ENCODE results near the gene ALDH6A1. TPM values are rescaled to one million over a fixed set of nuclear protein-coding genes. Genes with fewer than 3 reads are reported as not detected.

ALDH6A1 gene
- total RNA-seq, 2 experiments from 2014 or later: 13.0 to 14.2 TPM

- CTCF ChIA-PET: interaction anchor here (1.4 kb wide), 1 partner anchor 381 kb away, joined by 4 read pairs; no protein-coding TSS in a partner anchor
- Mint-ChIP-seq H3K9me3 (ENCODE audit: insufficient read depth) (no peaks in the 10 kb centered on the region), H3K4me1 (ENCODE audit: low read depth) (peaks cover 20% of the 10 kb centered on the region), H3K4me3 (no peak overlapping the region), H3K36me3 (ENCODE audit: low read depth) (peaks cover 9% of the 10 kb centered on the region), H3K27ac (no peak overlapping the region), H3K27me3 (ENCODE audit: low read depth) (no peaks in the 10 kb centered on the region)
- no peak for ATAC-seq
- no peak for DNase-seq
- POLR2A ChIA-PET: interaction anchor here (0.6 kb wide), 1 partner anchor 556 kb away, joined by 3 read pairs; no protein-coding TSS in a partner anchor
Observed at GRCh38 chr14:74014299-74014698, 70.0 kb downstream of the ALDH6A1 start.

- ATAC-seq (no peak), DNase-seq (no peak)
- Mint-ChIP-seq H3K27ac (no peak overlapping the region), H3K27me3 (ENCODE audit: low read depth) (no peaks in the 10 kb centered on the region), H3K9me3 (ENCODE audit: insufficient read depth) (no peaks in the 10 kb centered on the region), H3K4me1 (ENCODE audit: low read depth) (no peaks in the 10 kb centered on the region), H3K36me3 (ENCODE audit: low read depth) (peaks cover 15% of the 10 kb centered on the region), H3K4me3 (no peak overlapping the region)
- POLR2A ChIA-PET: no interaction called here
- CTCF ChIA-PET: no interaction called here
Observed at GRCh38 chr14:74008843-74009499, 75.3 kb downstream of the ALDH6A1 start.

Other genes starting within 250 kb of the ALDH6A1 start
- gene PTGR2, start 232.6 kb downstream of the ALDH6A1 start, total RNA-seq: 1 to 10 TPM; 1.4 to 1.8 TPM
- 10 to 100 TPM; 49.7 to 50.2 TPM for gene ZNF410, start 197.6 kb downstream of the ALDH6A1 start, total RNA-seq
- 1 to 10 TPM; 1.2 to 1.7 TPM for gene FAM161B, start 134.4 kb downstream of the ALDH6A1 start, total RNA-seq
- gene COQ6, start 134.2 kb downstream of the ALDH6A1 start, total RNA-seq: 10 to 100 TPM; 18.9 to 19.0 TPM
- gene ENTPD5, start 65.2 kb downstream of the ALDH6A1 start, total RNA-seq: 10 to 100 TPM; 13.0 to 13.8 TPM
- 1 to 10 TPM; 1.2 to 1.3 TPM for gene BBOF1, start 65.1 kb downstream of the ALDH6A1 start, total RNA-seq
- 10 to 100 TPM; 14.9 to 15.2 TPM for gene LIN52, start 503 bp upstream of the ALDH6A1 start, total RNA-seq
- not detected for gene VSX2, start 155.0 kb upstream of the ALDH6A1 start, total RNA-seq
- gene ABCD4, start 218.5 kb upstream of the ALDH6A1 start, total RNA-seq: 10 to 100 TPM; 41.9 to 43.2 TPM